Amniotic stem cell (primary cell): ENCODE results near the gene ASPN.

Source experiments
- DNase-seq: peaks from one replicate; lab custom pipeline; 2025; lab: John Stamatoyannopoulos, UW

Gene ASPN

GRCh38 chr9:92482329-92482728 lies at the start of gene ASPN:
TSS of gene ASPN (minus strand) at chr9:92482506.
- no peak for DNase-seq

- no peak for DNase-seq
Measured at GRCh38 chr9:92530893-92531292, 48.6 kb upstream of the ASPN start.

- no peak for DNase-seq
Measured at GRCh38 chr9:92529124-92529523, 46.8 kb upstream of the ASPN start.

- DNase-seq: no peak
Measured at GRCh38 chr9:92528522-92528849, 46.2 kb upstream of the ASPN start.

- no peak for DNase-seq
Measured at GRCh38 chr9:92527832-92528521, 45.7 kb upstream of the ASPN start.

GRCh38 chr9:92527291-92527828 lies 45.1 kb upstream of the ASPN start:
- no peak for DNase-seq

GRCh38 chr9:92525306-92525705 lies 43.0 kb upstream of the ASPN start:
- no peak for DNase-seq

GRCh38 chr9:92524881-92525280 lies 42.6 kb upstream of the ASPN start:
- no peak for DNase-seq

GRCh38 chr9:92522983-92523970 lies 41.0 kb upstream of the ASPN start:
- DNase-seq: no peak

GRCh38 chr9:92520837-92521236 lies 38.5 kb upstream of the ASPN start:
- DNase-seq: no peak

- no peak for DNase-seq
Measured at GRCh38 chr9:92518199-92518598, 35.9 kb upstream of the ASPN start.

GRCh38 chr9:92517046-92517445 lies 34.7 kb upstream of the ASPN start:
- no peak for DNase-seq

- no peak for DNase-seq
Measured at GRCh38 chr9:92516521-92516920, 34.2 kb upstream of the ASPN start.

GRCh38 chr9:92514635-92515034 lies 32.3 kb upstream of the ASPN start:
- no peak for DNase-seq

GRCh38 chr9:92513349-92513748 lies 31.0 kb upstream of the ASPN start:
- no peak for DNase-seq

GRCh38 chr9:92512622-92513021 lies 30.3 kb upstream of the ASPN start:
- DNase-seq: no peak

- DNase-seq: no peak
Measured at GRCh38 chr9:92510747-92511146, 28.4 kb upstream of the ASPN start.

GRCh38 chr9:92509050-92509449 lies 26.7 kb upstream of the ASPN start:
- DNase-seq: no peak

- no peak for DNase-seq
Measured at GRCh38 chr9:92508018-92508820, 25.9 kb upstream of the ASPN start.

- no peak for DNase-seq
Measured at GRCh38 chr9:92507496-92507895, 25.2 kb upstream of the ASPN start.

GRCh38 chr9:92507005-92507404 lies 24.7 kb upstream of the ASPN start:
- DNase-seq: no peak

GRCh38 chr9:92506184-92506857 lies 24.0 kb upstream of the ASPN start:
- DNase-seq: peak; percentile 90
